NB4 (cell line): Measurements from ENCODE around the gene C8B.

Experiments used
- CTCF ChIP-seq: IDR thresholded peaks from one replicate; pipeline ENCODE4 v1.5.1; 2012; ENCODE audit warnings: low read depth, low read length
- POLR2A ChIP-seq: IDR thresholded peaks from 2 replicates; pipeline ENCODE4 v1.6.1; 2011; ENCODE audit warnings: mild to moderate bottlenecking; ENCODE audit not compliant: insufficient read length; ENCODE audit errors: extremely low read depth

- TF ChIP-seq CTCF (no peak), POLR2A (no peak)
Observed at GRCh38 chr1:56965916-56966697, at the start of gene C8B.
